GM18508 (cell line): ENCODE measurements around the gene SPOCK1.

Experiments used
- ATAC-seq: cut with Tn5 transposase; IDR thresholded peaks from one replicate; pipeline ENCODE4 v1.9.1; 2021; ENCODE audit warnings: moderate number of reproducible peaks; ENCODE audit not compliant: insufficient read depth, unreplicated experiment

The SPOCK1 gene

GRCh38 chr5:137098663-137099062 is 400.5 kb downstream of the SPOCK1 start:
- ATAC-seq: no peak

GRCh38 chr5:137098238-137098637 is 400.9 kb downstream of the SPOCK1 start:
- no peak for ATAC-seq

GRCh38 chr5:137097203-137097602 is 401.9 kb downstream of the SPOCK1 start:
- ATAC-seq: no peak

- ATAC-seq: no peak
These were observed 402.7 kb downstream of the SPOCK1 start for GRCh38 chr5:137096149-137097103.

- ATAC-seq: no peak
These were observed 403.5 kb downstream of the SPOCK1 start for GRCh38 chr5:137095597-137095996.

GRCh38 chr5:137092831-137093230 is 406.3 kb downstream of the SPOCK1 start:
- no peak for ATAC-seq

GRCh38 chr5:137091472-137091871 is 407.7 kb downstream of the SPOCK1 start:
- no peak for ATAC-seq

- ATAC-seq: no peak
These were observed 408.4 kb downstream of the SPOCK1 start for GRCh38 chr5:137090721-137091120.

- no peak for ATAC-seq
These were observed 409.0 kb downstream of the SPOCK1 start for GRCh38 chr5:137090151-137090550.

GRCh38 chr5:137088175-137088574 is 411.0 kb downstream of the SPOCK1 start:
- ATAC-seq: no peak

GRCh38 chr5:137086342-137086741 is 412.8 kb downstream of the SPOCK1 start:
- no peak for ATAC-seq

- ATAC-seq: no peak
These were observed 413.9 kb downstream of the SPOCK1 start for GRCh38 chr5:137085206-137085605.

- ATAC-seq: no peak
These were observed 415.1 kb downstream of the SPOCK1 start for GRCh38 chr5:137084016-137084415.

- no peak for ATAC-seq
These were observed 416.2 kb downstream of the SPOCK1 start for GRCh38 chr5:137082951-137083350.

- ATAC-seq: no peak
These were observed 420.9 kb downstream of the SPOCK1 start for GRCh38 chr5:137078171-137078665.

GRCh38 chr5:137075163-137075970 is 423.8 kb downstream of the SPOCK1 start:
- peak; percentile 67 for ATAC-seq

GRCh38 chr5:137073189-137073588 is 425.9 kb downstream of the SPOCK1 start:
- ATAC-seq: no peak

- peak; percentile 47 for ATAC-seq
These were observed 426.6 kb downstream of the SPOCK1 start for GRCh38 chr5:137072361-137073115.

GRCh38 chr5:137071931-137072330 is 427.2 kb downstream of the SPOCK1 start:
- no peak for ATAC-seq

GRCh38 chr5:137071526-137071925 is 427.6 kb downstream of the SPOCK1 start:
- ATAC-seq: no peak
